HG02970 (cell line): Measurements from ENCODE around the gene MTSS2.
"Not testable (repeated sequence)": the region's sequence is repeated elsewhere in the genome, so short reads cannot be mapped to it uniquely, and the experiment has no call there.

Source experiments
- ATAC-seq: cut with Tn5 transposase; IDR thresholded peaks from one replicate; pipeline ENCODE4 v1.9.1; 2021; ENCODE audit warnings: mild to moderate bottlenecking, moderate library complexity, moderate number of reproducible peaks; ENCODE audit not compliant: unreplicated experiment, low FRiP score

The MTSS2 gene

GRCh38 chr16:70676675-70677498, 9.0 kb downstream of the MTSS2 start:
- ATAC-seq, result no peak

- no peak for ATAC-seq
Measured at GRCh38 chr16:70675851-70676513, 9.9 kb downstream of the MTSS2 start.

- no peak for ATAC-seq
Measured at GRCh38 chr16:70674221-70675014, 11.4 kb downstream of the MTSS2 start.

- not testable (repeated sequence) for ATAC-seq
Measured at GRCh38 chr16:70670938-70671337, 14.9 kb downstream of the MTSS2 start.

GRCh38 chr16:70670175-70670574, 15.7 kb downstream of the MTSS2 start:
- no peak for ATAC-seq

- no peak for ATAC-seq
Measured at GRCh38 chr16:70665806-70666735, 19.8 kb downstream of the MTSS2 start.

- ATAC-seq, result no peak
Measured at GRCh38 chr16:70665113-70665694, 20.6 kb downstream of the MTSS2 start.

- no peak for ATAC-seq
Measured at GRCh38 chr16:70664325-70665112, 21.3 kb downstream of the MTSS2 start.

- no peak for ATAC-seq
Measured at GRCh38 chr16:70663524-70664324, 22.1 kb downstream of the MTSS2 start.

GRCh38 chr16:70662991-70663523, 22.8 kb downstream of the MTSS2 start:
- no peak for ATAC-seq

GRCh38 chr16:70661918-70662641, 23.8 kb downstream of the MTSS2 start:
- no peak for ATAC-seq

- no peak for ATAC-seq
Measured at GRCh38 chr16:70661534-70661917, 24.3 kb downstream of the MTSS2 start.

- ATAC-seq, result no peak
Measured at GRCh38 chr16:70660672-70661350, 25.0 kb downstream of the MTSS2 start.

- ATAC-seq, result no peak
Measured at GRCh38 chr16:70659953-70660671, 25.7 kb downstream of the MTSS2 start.

- ATAC-seq, result no peak
Measured at GRCh38 chr16:70659546-70659945, 26.3 kb downstream of the MTSS2 start.

GRCh38 chr16:70658921-70659320, 26.9 kb downstream of the MTSS2 start:
- no peak for ATAC-seq
